Activated CD4-positive, alpha-beta T cell treated with anti-CD3 and anti-CD28 coated beads, Interleukin-2, Interleukin-6, amounts not matched to agents 100 ng/mL and 50 ng/mL, durations not matched to agents 16 hours and 8 hours (primary cell): ENCODE measurements around the gene GALNT15.

Experiments
- DNase-seq: peaks from one replicate; pipeline ENCODE4 v3.0.0-alpha.2; 2020

The GALNT15 gene

GRCh38 chr3:16257309-16257708, 82.8 kb downstream of the GALNT15 start:
- no peak for DNase-seq

GRCh38 chr3:16258177-16258576, 83.7 kb downstream of the GALNT15 start:
- no peak for DNase-seq

- DNase-seq: no peak
Measured at GRCh38 chr3:16258866-16259265, 84.4 kb downstream of the GALNT15 start.

GRCh38 chr3:16260046-16260445, 85.6 kb downstream of the GALNT15 start:
- no peak for DNase-seq

- DNase-seq: no peak
Measured at GRCh38 chr3:16262174-16262573, 87.7 kb downstream of the GALNT15 start.

- no peak for DNase-seq
Measured at GRCh38 chr3:16264174-16264707, 89.8 kb downstream of the GALNT15 start.

GRCh38 chr3:16264708-16265454, 90.4 kb downstream of the GALNT15 start, which contains the start of the genes DPH3 and OXNAD1:
Gene DPH3 (minus strand): TSS chr3:16264943. CDS start chr3:16264876, 67 bp downstream.
Gene OXNAD1 (plus strand): TSS chr3:16265212. CDS start chr3:16270953, 5,741 bp downstream.
- DNase-seq: peak; percentile 100

- DNase-seq: no peak
Measured at GRCh38 chr3:16265455-16265786, 90.9 kb downstream of the GALNT15 start.

GRCh38 chr3:16266714-16267113, 92.2 kb downstream of the GALNT15 start:
- DNase-seq: no peak

- no peak for DNase-seq
Measured at GRCh38 chr3:16270855-16271254, 96.4 kb downstream of the GALNT15 start.

- no peak for DNase-seq
Measured at GRCh38 chr3:16272588-16272987, 98.1 kb downstream of the GALNT15 start.

- DNase-seq: no peak
Measured at GRCh38 chr3:16273867-16274266, 99.4 kb downstream of the GALNT15 start.

- DNase-seq: no peak
Measured at GRCh38 chr3:16277471-16277870, 103.0 kb downstream of the GALNT15 start.

GRCh38 chr3:16279010-16279801, 104.7 kb downstream of the GALNT15 start:
- DNase-seq: no peak

GRCh38 chr3:16280671-16281070, 106.2 kb downstream of the GALNT15 start:
- DNase-seq: no peak
